Lower leg skin (tissue), 3 donors: ENCODE data around the gene PNO1.
A peak's percentile ranks its signal among the peaks of the same experiment; 100 is the strongest.

Experiments
- CTCF ChIP-seq, 3 donors: fragments of 450-650 bp; IDR thresholded peaks; one replicate each; pipeline ENCODE4 v1.5.1; 2016; ENCODE audit warnings: antibody characterized with exemption in 3 of 3, mild to moderate bottlenecking in 3 of 3, moderate library complexity in 2 of 3
- POLR2A ChIP-seq, 2 donors: fragments of 450-650 bp; IDR thresholded peaks; one replicate each; pipeline ENCODE4 v1.6.1; 2016 to 2017; ENCODE audit warnings: antibody characterized with exemption in 2 of 2, mild to moderate bottlenecking in 1 of 2, moderate library complexity in 1 of 2

GRCh38 chr2:68121873-68122679 is 35.6 kb upstream of the PNO1 start:
- TF ChIP-seq CTCF (IDR thresholded peaks at IDR 0.05) (peak in 1 of 3 donors; percentile 94), POLR2A (IDR thresholded peaks at IDR 0.05) (no peak)
